Smooth muscle cell (in vitro differentiated cells): ENCODE data around the gene PPP1R14D. TPM values are rescaled to one million over a fixed set of nuclear protein-coding genes. Genes with fewer than 3 reads are reported as not detected.
A peak's percentile ranks its signal among the peaks of the same experiment; 100 is the strongest.

Experiments
- DNase-seq: peaks from one replicate; lab custom pipeline; 2025; ENCODE audit not compliant: unreplicated experiment; lab: John Stamatoyannopoulos, UW
- H2AFZ ChIP-seq: fragments of 200-600 bp; sonication (generic); 2 replicates; pipeline ENCODE4 v1.6.0; 2016; ENCODE audit warnings: antibody characterized with exemption, low read depth, mild to moderate bottlenecking
- H3F3A ChIP-seq: fragments of 200-600 bp; sonication (generic); 2 replicates; pipeline ENCODE4 v1.6.0; 2017; ENCODE audit warnings: antibody characterized with exemption, low read depth
- H3K27ac ChIP-seq: fragments of 200-600 bp; sonication (generic); 2 replicates; pipeline ENCODE4 v1.5.1; 2016; ENCODE audit warnings: low read depth, mild to moderate bottlenecking
- H3K27me3 ChIP-seq: fragments of 200-600 bp; sonication (generic); 2 replicates; pipeline ENCODE4 v1.6.1; 2016; ENCODE audit warnings: low read depth, mild to moderate bottlenecking
- H3K36me3 ChIP-seq: fragments of 200-600 bp; sonication (generic); 2 replicates; pipeline ENCODE4 v1.5.1; 2016; ENCODE audit warnings: low read depth
- H3K4me1 ChIP-seq: fragments of 200-600 bp; sonication (generic); 2 replicates; pipeline ENCODE4 v1.5.1; 2016; ENCODE audit warnings: low read depth
- H3K4me2 ChIP-seq: fragments of 200-600 bp; sonication (generic); 2 replicates; pipeline ENCODE4 v1.6.0; 2016; ENCODE audit warnings: mild to moderate bottlenecking
- H3K4me3 ChIP-seq: fragments of 200-600 bp; sonication (generic); 2 replicates; pipeline ENCODE4 v1.5.1; 2016; ENCODE audit warnings: mild to moderate bottlenecking
- H3K79me2 ChIP-seq: fragments of 200-600 bp; sonication (generic); 2 replicates; pipeline ENCODE4 v1.6.0; 2016; ENCODE audit warnings: low read depth, mild to moderate bottlenecking
- H3K9ac ChIP-seq: fragments of 200-600 bp; sonication (generic); 2 replicates; pipeline ENCODE4 v1.6.0; 2016; ENCODE audit warnings: low read depth
- H3K9me3 ChIP-seq: fragments of 200-600 bp; sonication (generic); replicated peaks from 2 replicates; pipeline ENCODE4 v1.5.1; 2016; ENCODE audit warnings: low read depth
- H4K20me1 ChIP-seq: fragments of 200-600 bp; sonication (generic); 2 replicates; pipeline ENCODE4 v1.6.0; 2016; ENCODE audit warnings: low read depth
- CTCF ChIP-seq: fragments of 200-600 bp; sonication (generic); IDR thresholded peaks from 2 replicates; pipeline ENCODE4 v1.5.1; 2017; ENCODE audit warnings: borderline replicate concordance, mild to moderate bottlenecking, antibody characterized with exemption; ENCODE audit not compliant: insufficient read depth, poor library complexity, severe bottlenecking
- WGBS: methylation state at CpG from one replicate; pipeline ENCODE4 v1.1.7; 2016; ENCODE audit warnings: low lambda C conversion rate; 5-methylcytosine and 5-hydroxymethylcytosine counted together
- polyA plus RNA-seq: library from polyadenylated mRNA; unstranded; fragments of >200 nt; fragmentation: Nextera tagmentation; extraction: Ambion mirVana; gene quantifications from 2 replicates; pipeline ENCODE4 v1.2.1, GENCODE V29; 2016
- total RNA-seq: library from RNA; depleted of rRNA; stranded (reverse); fragments of >200 nt; gene quantifications from 2 replicates; pipeline ENCODE4 v1.2.3, GENCODE V29; 2014

PPP1R14D gene
- total and polyA plus RNA-seq, 2 experiments from 2014 or later: not detected

GRCh38 chr15:40789999-40790398 lies 38.5 kb downstream of the PPP1R14D start:
- H3K4me3 ChIP-seq: no peak overlapping the region

GRCh38 chr15:40789119-40789518 lies 39.4 kb downstream of the PPP1R14D start:
- Histone ChIP-seq H3K4me1 (peaks cover 12% of the 10 kb centered on the region), H2AFZ (no peak overlapping the region), H3F3A (no peaks in the 10 kb centered on the region), H3K4me2 (no peak overlapping the region), H4K20me1 (peaks cover 62% of the 10 kb centered on the region), H3K4me3 (no peak overlapping the region), H3K9ac (no peak overlapping the region), H3K27ac (no peak overlapping the region), H3K36me3 (no peaks in the 10 kb centered on the region), H3K9me3 (no peaks in the 10 kb centered on the region), H3K27me3 (no peaks in the 10 kb centered on the region), H3K79me2 (peaks cover 26% of the 10 kb centered on the region)
- TF ChIP-seq CTCF: no peak
- no peak for DNase-seq
- 98% methylated on average over 5 of the region's 5 CpGs for whole genome bisulfite sequencing

More at GRCh38 chr15:40789999-40790398, 38.5 kb downstream of the PPP1R14D start:
- H2AFZ ChIP-seq: no peak overlapping the region
- H3K27me3 ChIP-seq: no peaks in the 10 kb centered on the region
- H3K9ac ChIP-seq: no peak overlapping the region
- no peak overlapping the region for H3K27ac ChIP-seq
- no peaks in the 10 kb centered on the region for H3K9me3 ChIP-seq
- DNase-seq: no peak
- no peaks in the 10 kb centered on the region for H3K36me3 ChIP-seq
- no peaks in the 10 kb centered on the region for H3F3A ChIP-seq
- H3K4me2 ChIP-seq: no peak overlapping the region
- H3K79me2 ChIP-seq: peaks cover 32% of the 10 kb centered on the region
- WGBS: 96% methylated on average over 8 of the region's 8 CpGs
- peaks cover 58% of the 10 kb centered on the region for H4K20me1 ChIP-seq
- TF ChIP-seq CTCF: no peak
- H3K4me1 ChIP-seq: peaks cover 12% of the 10 kb centered on the region

GRCh38 chr15:40787991-40788390 lies 40.5 kb downstream of the PPP1R14D start:
- Histone ChIP-seq H3F3A (no peaks in the 10 kb centered on the region), H3K4me2 (peak overlapping the region; percentile 12), H3K4me3 (no peak overlapping the region), H4K20me1 (peaks cover 62% of the 10 kb centered on the region), H3K9me3 (no peaks in the 10 kb centered on the region), H3K27ac (peak overlapping the region; percentile 48), H3K4me1 (peaks cover 12% of the 10 kb centered on the region), H3K9ac (no peak overlapping the region), H3K79me2 (peaks cover 29% of the 10 kb centered on the region), H2AFZ (no peak overlapping the region), H3K27me3 (no peaks in the 10 kb centered on the region), H3K36me3 (no peaks in the 10 kb centered on the region)
- DNase-seq: no peak
- TF ChIP-seq CTCF: no peak
- 81% methylated on average over 6 of the region's 6 CpGs for WGBS

- H3K27ac ChIP-seq: peak overlapping the region; percentile 48
- WGBS: 35% methylated on average over 4 of the region's 4 CpGs
- peaks cover 26% of the 10 kb centered on the region for H3K79me2 ChIP-seq
Observed at GRCh38 chr15:40787344-40787841, 41.1 kb downstream of the PPP1R14D start.

More at GRCh38 chr15:40787344-40787841, 41.1 kb downstream of the PPP1R14D start:
- no peaks in the 10 kb centered on the region for H3K36me3 ChIP-seq
- H3F3A ChIP-seq: no peaks in the 10 kb centered on the region
- H3K9ac ChIP-seq: no peak overlapping the region
- H3K4me2 ChIP-seq: peak overlapping the region; percentile 12
- no peak for DNase-seq
- no peak overlapping the region for H2AFZ ChIP-seq
- no peak for TF ChIP-seq CTCF
- peaks cover 65% of the 10 kb centered on the region for H4K20me1 ChIP-seq
- H3K4me3 ChIP-seq: no peak overlapping the region
- no peaks in the 10 kb centered on the region for H3K27me3 ChIP-seq
- H3K9me3 ChIP-seq: no peaks in the 10 kb centered on the region
- peaks cover 12% of the 10 kb centered on the region for H3K4me1 ChIP-seq
